K562 (cell line): ENCODE data around the gene GPATCH4. TPM values are rescaled to one million over a fixed set of nuclear protein-coding genes. Genes with fewer than 3 reads are reported as not detected.

ENCODE experiments used
- ARHGAP35 ChIP-seq: fragments of 450-650 bp; IDR thresholded peaks from 2 replicates; pipeline ENCODE4 v1.6.1; 2018; ENCODE audit not compliant: partially characterized antibody
- BRCA1 ChIP-seq, 2 experiments: fragments of 450-650 bp in 1 of 2; sonication (generic) in 1 of 2; formaldehyde crosslinking in 1 of 2; IDR thresholded peaks; 2 replicates each; pipeline versions ENCODE4 v1.5.0 to v1.6.1; 2017 to 2020; ENCODE audit warnings: mild to moderate bottlenecking in 1 of 2, missing genetic modification reagents in 1 of 2
- CC2D1A ChIP-seq: fragments of 450-650 bp; IDR thresholded peaks from 2 replicates; pipeline ENCODE4 v1.6.1; 2017; ENCODE audit warnings: mild to moderate bottlenecking
- CHD4 ChIP-seq: fragments of 200-600 bp; sonication (generic); IDR thresholded peaks from 3 replicates; pipeline ENCODE4 v1.6.1; 2012; ENCODE audit warnings: low read depth, mild to moderate bottlenecking, mixed read lengths, low read length, inconsistent platforms; ENCODE audit not compliant: insufficient read depth, insufficient replicate concordance, poor library complexity, severe bottlenecking
- CREBBP ChIP-seq: IDR thresholded peaks from one replicate; pipeline ENCODE4 v1.6.1; 2012; ENCODE audit warnings: low read depth, mild to moderate bottlenecking, control low read depth, inconsistent platforms, low read length
- ERF ChIP-seq: fragments of 450-650 bp; formaldehyde crosslinking; IDR thresholded peaks from 2 replicates; pipeline ENCODE4 v1.4.0; 2020; ENCODE audit warnings: mild to moderate bottlenecking, mixed read lengths
- HMG20B ChIP-seq: fragments of 250-450 bp; sonication (Bioruptor Pico); IDR thresholded peaks from 2 replicates; pipeline ENCODE4 v1.5.0; 2021; ENCODE audit warnings: mild to moderate bottlenecking
- KAT2B ChIP-seq: IDR thresholded peaks from one replicate; pipeline ENCODE4 v1.6.1; 2012; ENCODE audit warnings: low read depth, mild to moderate bottlenecking, control low read depth, inconsistent platforms, low read length, moderate library complexity
- MEIS2 ChIP-seq: fragments of 450-650 bp; IDR thresholded peaks from 2 replicates; pipeline ENCODE4 v1.6.1; 2014; ENCODE audit warnings: mild to moderate bottlenecking; ENCODE audit not compliant: partially characterized antibody
- MITF ChIP-seq: IDR thresholded peaks from 2 replicates; pipeline ENCODE4 v1.6.1; 2014; ENCODE audit warnings: antibody characterized with exemption
- MYNN ChIP-seq, 2 experiments: sonication (generic); formaldehyde crosslinking in 1 of 2; IDR thresholded peaks; 2 replicates each; pipeline versions ENCODE4 v1.5.0 to v1.6.1; 2016 to 2020; ENCODE audit warnings: antibody characterized with exemption in 1 of 2, missing genetic modification reagents in 1 of 2
- PHF8 ChIP-seq: fragments of 200-600 bp; sonication (generic); IDR thresholded peaks from 2 replicates; pipeline ENCODE4 v1.6.1; 2012; ENCODE audit warnings: mixed run types, mild to moderate bottlenecking, inconsistent platforms, low read length, moderate library complexity, borderline replicate concordance
- SIRT6 ChIP-seq: IDR thresholded peaks from one replicate; pipeline ENCODE4 v1.6.1; 2012; ENCODE audit warnings: low read depth, mild to moderate bottlenecking, control low read depth, inconsistent platforms, low read length, moderate library complexity
- SMARCA4 ChIP-seq: fragments of 450-650 bp; IDR thresholded peaks from 2 replicates; pipeline ENCODE4 v1.6.1; 2016
- SREBF2 ChIP-seq: sonication (generic); formaldehyde crosslinking; IDR thresholded peaks from 2 replicates; pipeline ENCODE4 v1.4.0; 2020; ENCODE audit warnings: mild to moderate bottlenecking, missing genetic modification reagents
- ZC3H4 ChIP-seq: sonication (generic); formaldehyde crosslinking; IDR thresholded peaks from 2 replicates; pipeline ENCODE4 v1.9.0; 2021; ENCODE audit warnings: missing genetic modification reagents, borderline replicate concordance
- ZNF197 ChIP-seq: fragments of 200-800 bp; sonication (Bioruptor generic); IDR thresholded peaks from 2 replicates; pipeline ENCODE4 v1.6.1; 2016; ENCODE audit warnings: low read depth, missing genetic modification characterization, missing compliant biosample characterization
- polyA plus RNA-seq, 8 experiments: library from polyadenylated mRNA; depleted of rRNA in 4 of 8; stranded (reverse) in 5 of 8; unstranded in 3 of 8; fragments of >200 nt; fragmentation: Nextera tagmentation in 2 of 8; fragmentation: Illumina TruSeq in 1 of 8; extraction: Ambion mirVana in 2 of 8; extraction: Trizol in 1 of 8; gene quantifications; 2 replicates each; pipeline versions ENCODE4 v1.2.1 to v1.2.3, GENCODE V29; 2011 to 2014; ENCODE audit warnings: inconsistent platforms in 1 of 8, missing spikeins in 1 of 8
- total RNA-seq, 7 experiments: library from RNA; depleted of rRNA in 6 of 7; stranded (reverse); fragments of >200 nt in 6 of 7; fragmentation: Illumina TruSeq in 2 of 7; extraction: Trizol in 2 of 7; gene quantifications; 2 replicates each; pipeline versions ENCODE4 v1.2.1 to v1.2.3, GENCODE V29; 2011 to 2021; ENCODE audit warnings: low replicate concordance in 1 of 7
- TF ChIP-seq, protein P1 (sequence below): fragments of 450-650 bp; IDR thresholded peaks from 2 replicates; pipeline ENCODE4 v1.6.1; 2018; ENCODE audit warnings: mild to moderate bottlenecking, low read depth; ENCODE audit not compliant: partially characterized antibody
- TF ChIP-seq, protein P2 (sequence below): fragments of 250-450 bp; sonication (Bioruptor Pico); IDR thresholded peaks from 2 replicates; pipeline ENCODE4 v1.8.0; 2022; ENCODE audit warnings: moderate library complexity, mild to moderate bottlenecking, inconsistent platforms
- TF ChIP-seq, protein P3 (sequence below): IDR thresholded peaks from 2 replicates; pipeline ENCODE4 v1.6.1; 2011; ENCODE audit warnings: borderline replicate concordance, low read depth, mild to moderate bottlenecking, moderate library complexity, low read length; ENCODE audit not compliant: insufficient read depth, poor library complexity, severe bottlenecking

GPATCH4 gene
- total and polyA plus RNA-seq, 9 of the 15 experiments (the other 6 are each of a cell fraction or from before 2014, with no cell fraction given), result 43.7 to 105 (median 76.5) TPM

DNA sequence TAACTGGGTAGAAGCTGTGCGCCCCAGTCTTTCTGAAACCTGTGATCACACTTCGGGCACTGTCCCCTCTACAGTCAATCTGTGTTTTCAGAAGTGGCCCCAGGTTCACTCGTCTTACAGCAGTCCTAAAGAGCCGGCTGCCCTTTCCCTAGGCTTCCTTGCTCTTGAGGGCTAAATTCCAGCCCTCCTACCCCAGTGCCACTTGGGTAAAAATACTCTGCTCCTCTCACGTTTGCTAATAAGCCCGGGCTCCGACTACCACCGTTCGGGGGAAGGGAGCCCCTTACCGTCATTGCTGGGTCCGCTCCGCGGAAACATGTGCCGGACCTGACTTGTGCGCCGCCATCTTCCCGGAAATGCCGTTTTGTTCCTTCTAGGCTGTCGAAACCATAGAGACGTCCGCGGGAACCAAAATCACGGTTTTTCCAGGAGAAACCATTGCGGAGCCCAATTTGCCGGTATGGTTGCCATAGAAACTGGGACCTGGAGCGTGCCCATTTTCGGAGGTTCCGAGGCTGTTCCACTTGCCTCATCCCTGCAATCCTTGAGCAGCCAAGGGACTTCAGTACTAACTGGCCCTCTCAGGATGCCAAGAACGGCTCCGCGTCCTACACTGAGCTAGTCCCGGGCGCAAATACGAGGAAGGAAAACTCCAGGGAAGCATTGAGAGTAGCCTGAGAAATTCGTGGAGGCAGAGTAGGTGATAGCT, at the start of gene GPATCH4 (continued):
- 0 out of 2 replicates have a peak, but pooled peaks have one; percentile 20 for TF ChIP-seq MITF
- TF ChIP-seq PHF8, result peak; percentile 90; the same call in 1 of the 2 replicates
- TF ChIP-seq, protein P1, sequence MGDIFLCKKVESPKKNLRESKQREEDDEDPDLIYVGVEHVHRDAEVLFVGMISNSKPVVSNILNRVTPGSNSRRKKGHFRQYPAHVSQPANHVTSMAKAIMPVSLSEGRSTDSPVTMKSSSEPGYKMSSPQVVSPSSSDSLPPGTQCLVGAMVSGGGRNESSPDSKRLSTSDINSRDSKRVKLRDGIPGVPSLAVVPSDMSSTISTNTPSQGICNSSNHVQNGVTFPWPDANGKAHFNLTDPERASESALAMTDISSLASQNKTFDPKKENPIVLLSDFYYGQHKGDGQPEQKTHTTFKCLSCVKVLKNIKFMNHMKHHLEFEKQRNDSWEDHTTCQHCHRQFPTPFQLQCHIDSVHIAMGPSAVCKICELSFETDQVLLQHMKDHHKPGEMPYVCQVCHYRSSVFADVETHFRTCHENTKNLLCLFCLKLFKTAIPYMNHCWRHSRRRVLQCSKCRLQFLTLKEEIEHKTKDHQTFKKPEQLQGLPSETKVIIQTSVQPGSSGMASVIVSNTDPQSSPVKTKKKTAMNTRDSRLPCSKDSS, result no peak
- no peak for TF ChIP-seq MYNN (IDR thresholded peaks at IDR 0.05)
- 0 out of 2 replicates have a peak, but pooled peaks have one; percentile 30 for TF ChIP-seq MYNN (CRISPR knock-in tag; IDR thresholded peaks at IDR 0.05)
- no peak for TF ChIP-seq ZNF197 (CRISPR knock-in tag)
- TF ChIP-seq CC2D1A, result no peak
- TF ChIP-seq SIRT6, result no peak
- TF ChIP-seq SMARCA4, result no peak
- no peak for TF ChIP-seq ZC3H4 (CRISPR knock-in tag)
- TF ChIP-seq HMG20B (CRISPR knock-in tag), result no peak
- TF ChIP-seq, protein P2, sequence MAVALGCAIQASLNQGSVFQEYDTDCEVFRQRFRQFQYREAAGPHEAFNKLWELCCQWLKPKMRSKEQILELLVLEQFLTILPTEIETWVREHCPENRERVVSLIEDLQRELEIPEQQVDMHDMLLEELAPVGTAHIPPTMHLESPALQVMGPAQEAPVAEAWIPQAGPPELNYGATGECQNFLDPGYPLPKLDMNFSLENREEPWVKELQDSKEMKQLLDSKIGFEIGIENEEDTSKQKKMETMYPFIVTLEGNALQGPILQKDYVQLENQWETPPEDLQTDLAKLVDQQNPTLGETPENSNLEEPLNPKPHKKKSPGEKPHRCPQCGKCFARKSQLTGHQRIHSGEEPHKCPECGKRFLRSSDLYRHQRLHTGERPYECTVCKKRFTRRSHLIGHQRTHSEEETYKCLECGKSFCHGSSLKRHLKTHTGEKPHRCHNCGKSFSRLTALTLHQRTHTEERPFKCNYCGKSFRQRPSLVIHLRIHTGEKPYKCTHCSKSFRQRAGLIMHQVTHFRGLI (CRISPR knock-in tag), result peak; percentile 30; the same call in 1 of the 2 replicates
- TF ChIP-seq ERF (CRISPR knock-in tag), result 0 out of 2 replicates have a peak, but pooled peaks have one; percentile 49
- TF ChIP-seq CHD4, result no peak
- TF ChIP-seq BRCA1 (IDR thresholded peaks at IDR 0.05), result no peak
- no peak for TF ChIP-seq BRCA1 (CRISPR knock-in tag; IDR thresholded peaks at IDR 0.05)
- TF ChIP-seq SREBF2 (CRISPR knock-in tag), result no peak
- TF ChIP-seq KAT2B, result no peak
- no peak for TF ChIP-seq ARHGAP35
- no peak for TF ChIP-seq MEIS2
- TF ChIP-seq, protein P3, sequence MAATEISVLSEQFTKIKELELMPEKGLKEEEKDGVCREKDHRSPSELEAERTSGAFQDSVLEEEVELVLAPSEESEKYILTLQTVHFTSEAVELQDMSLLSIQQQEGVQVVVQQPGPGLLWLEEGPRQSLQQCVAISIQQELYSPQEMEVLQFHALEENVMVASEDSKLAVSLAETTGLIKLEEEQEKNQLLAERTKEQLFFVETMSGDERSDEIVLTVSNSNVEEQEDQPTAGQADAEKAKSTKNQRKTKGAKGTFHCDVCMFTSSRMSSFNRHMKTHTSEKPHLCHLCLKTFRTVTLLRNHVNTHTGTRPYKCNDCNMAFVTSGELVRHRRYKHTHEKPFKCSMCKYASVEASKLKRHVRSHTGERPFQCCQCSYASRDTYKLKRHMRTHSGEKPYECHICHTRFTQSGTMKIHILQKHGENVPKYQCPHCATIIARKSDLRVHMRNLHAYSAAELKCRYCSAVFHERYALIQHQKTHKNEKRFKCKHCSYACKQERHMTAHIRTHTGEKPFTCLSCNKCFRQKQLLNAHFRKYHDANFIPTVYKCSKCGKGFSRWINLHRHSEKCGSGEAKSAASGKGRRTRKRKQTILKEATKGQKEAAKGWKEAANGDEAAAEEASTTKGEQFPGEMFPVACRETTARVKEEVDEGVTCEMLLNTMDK, result no peak
- no peak for TF ChIP-seq CREBBP
